NOMO-1 treated with dmso at 0.1 percent for 144 hours (cell line): Measurements from ENCODE around the gene ABCF1.
"Not testable (repeated sequence)": the region's sequence is repeated elsewhere in the genome, so short reads cannot be mapped to it uniquely, and the experiment has no call there.

Source experiments
- DNase-seq: peaks from one replicate; lab custom pipeline; 2025; ENCODE audit not compliant: unreplicated experiment; lab: John Stamatoyannopoulos, UW

The ABCF1 gene

GRCh38 chr6:30556906-30557682, 14.1 kb upstream of the ABCF1 start, which contains the start of gene PRR3:
Gene PRR3, plus strand, starts transcription at chr6:30557295. Its CDS starts 50 bp downstream, at chr6:30557345.
- peak; percentile 92 for DNase-seq

- DNase-seq = peak; percentile 47
These were observed 13.6 kb upstream of the ABCF1 start for GRCh38 chr6:30557683-30557981.

- no peak for DNase-seq
These were observed 10.3 kb upstream of the ABCF1 start for GRCh38 chr6:30560930-30561329.

- no peak for DNase-seq
These were observed 8.5 kb upstream of the ABCF1 start for GRCh38 chr6:30562470-30563425.

DNA sequence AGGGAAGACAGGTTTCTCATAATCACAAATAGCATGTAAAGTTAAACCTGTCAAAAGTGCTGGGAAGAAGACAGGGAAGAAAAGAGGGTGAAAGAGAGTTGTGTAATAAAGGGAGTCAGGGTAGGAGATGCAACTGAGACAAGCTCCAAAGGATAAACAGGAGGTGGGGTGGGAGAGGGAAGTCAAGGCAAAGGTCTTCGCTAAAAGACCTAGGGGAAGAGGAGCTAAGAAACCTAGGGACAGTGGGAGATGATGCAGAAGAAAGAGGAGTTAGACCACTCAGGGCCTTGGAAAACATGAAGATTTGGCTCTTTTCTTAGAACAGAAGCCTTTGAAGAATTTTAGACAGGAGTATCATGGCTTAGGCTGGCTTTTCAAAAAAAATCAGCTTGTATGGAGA, 7.1 kb upstream of the ABCF1 start:
- no peak for DNase-seq

DNA sequence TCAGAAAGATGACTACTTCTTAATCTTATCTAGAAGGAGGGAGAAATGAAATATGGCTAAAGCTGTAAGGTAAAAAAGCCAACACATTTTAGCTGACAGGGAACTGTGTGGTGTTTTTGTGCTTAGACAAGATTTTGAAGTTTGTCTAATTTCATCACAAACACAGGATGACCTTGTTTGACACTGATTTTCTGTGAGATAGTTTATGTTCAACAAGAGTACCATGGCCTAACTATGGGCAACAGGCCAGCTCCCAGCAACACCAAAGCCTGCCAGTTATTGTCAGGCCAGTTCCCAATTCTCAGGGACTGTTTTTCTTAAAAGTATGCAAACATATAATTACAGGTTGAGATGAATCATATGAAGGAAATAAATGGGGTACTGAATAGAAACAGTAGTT, 5.5 kb upstream of the ABCF1 start:
- no peak for DNase-seq

GRCh38 chr6:30568245-30568644, 3.0 kb upstream of the ABCF1 start:
- DNase-seq = no peak

GRCh38 chr6:30570263-30570662, 979 bp upstream of the ABCF1 start:
- no peak for DNase-seq

GRCh38 chr6:30570740-30571074, 535 bp upstream of the ABCF1 start:
- DNase-seq = peak; percentile 2

DNA sequence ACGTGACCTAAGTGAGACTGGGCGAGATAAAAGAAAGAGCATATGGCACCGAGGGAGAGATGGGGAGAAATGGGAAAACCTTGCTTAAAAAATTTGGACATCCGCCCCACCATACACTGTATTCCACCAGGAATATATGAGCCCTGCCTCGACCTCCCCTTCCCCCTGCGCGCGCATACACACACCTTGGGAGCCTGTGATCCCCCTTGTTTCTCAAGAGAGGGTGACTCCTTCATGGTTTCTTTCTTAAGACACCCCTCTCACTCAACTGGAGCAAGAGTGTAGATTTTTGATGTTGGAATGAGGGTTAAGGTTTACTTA, 480 bp downstream of the ABCF1 start:
- no peak for DNase-seq

- DNase-seq = no peak
These were observed 906 bp downstream of the ABCF1 start for GRCh38 chr6:30572148-30572547.

DNA sequence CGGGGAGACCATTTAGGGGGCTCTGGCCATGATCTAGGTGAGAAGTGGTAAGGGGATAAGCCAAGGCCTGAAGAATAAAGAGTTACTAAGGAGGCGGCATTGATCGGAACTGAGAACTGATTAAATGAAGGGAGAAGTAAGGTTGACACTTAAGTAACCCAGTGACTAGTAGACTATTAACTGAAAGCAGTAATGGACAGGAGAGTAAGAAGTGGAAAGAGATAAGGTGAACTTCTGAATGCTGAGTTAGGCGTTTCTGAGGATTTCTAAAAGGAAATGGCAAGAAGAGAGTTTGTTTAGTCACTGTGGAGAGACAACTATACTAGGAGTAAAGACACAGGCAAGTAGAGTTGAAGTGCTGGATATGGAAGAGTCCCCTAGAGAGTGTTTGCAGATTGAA, 1.9 kb downstream of the ABCF1 start:
- no peak for DNase-seq

GRCh38 chr6:30578051-30578450, 6.8 kb downstream of the ABCF1 start:
- no peak for DNase-seq

DNA sequence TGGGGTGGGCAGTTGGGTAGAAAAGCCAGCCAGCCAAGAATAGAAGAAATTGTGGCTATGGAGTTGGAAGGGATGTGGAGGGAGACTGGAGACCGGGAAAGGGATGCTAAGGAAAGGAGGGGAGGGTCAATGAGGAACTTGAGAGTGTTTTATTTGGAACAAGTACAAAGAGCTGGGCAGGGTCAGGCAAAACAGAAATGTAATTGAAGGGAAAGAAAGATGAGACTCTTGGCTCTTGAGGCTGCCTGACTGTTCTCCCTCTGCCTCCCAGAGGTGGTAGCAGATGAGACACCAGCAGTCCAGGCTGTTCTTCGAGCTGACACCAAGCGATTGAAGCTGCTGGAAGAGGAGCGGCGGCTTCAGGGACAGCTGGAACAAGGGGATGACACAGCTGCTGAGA, 12.7 kb downstream of the ABCF1 start:
- DNase-seq = no peak

DNA sequence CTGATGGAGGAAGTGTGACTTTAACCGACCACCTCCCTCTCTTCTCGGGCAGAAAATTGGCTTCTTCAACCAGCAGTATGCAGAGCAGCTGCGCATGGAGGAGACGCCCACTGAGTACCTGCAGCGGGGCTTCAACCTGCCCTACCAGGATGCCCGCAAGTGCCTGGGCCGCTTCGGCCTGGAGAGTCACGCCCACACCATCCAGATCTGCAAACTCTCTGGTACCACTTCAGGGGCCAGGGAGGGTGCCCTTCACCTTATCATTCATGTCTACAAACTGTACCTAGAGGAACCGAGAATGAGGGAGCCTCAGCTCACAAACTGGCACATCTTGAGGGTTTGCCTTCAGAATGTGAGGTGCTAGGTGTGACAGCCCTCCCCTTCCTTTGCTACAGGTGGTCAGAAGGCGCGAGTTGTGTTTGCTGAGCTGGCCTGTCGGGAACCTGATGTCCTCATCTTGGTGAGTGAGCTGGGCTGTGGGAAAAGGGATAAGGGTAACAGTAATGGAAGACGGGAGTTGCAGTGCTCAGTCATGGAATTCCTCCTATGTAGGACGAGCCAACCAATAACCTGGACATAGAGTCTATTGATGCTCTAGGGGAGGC, 18.6 kb downstream of the ABCF1 start:
- no peak for DNase-seq

- no peak for DNase-seq
These were observed 19.3 kb downstream of the ABCF1 start for GRCh38 chr6:30590509-30590908.

GRCh38 chr6:30591008-30591407, 19.8 kb downstream of the ABCF1 start:
- no peak for DNase-seq

DNA sequence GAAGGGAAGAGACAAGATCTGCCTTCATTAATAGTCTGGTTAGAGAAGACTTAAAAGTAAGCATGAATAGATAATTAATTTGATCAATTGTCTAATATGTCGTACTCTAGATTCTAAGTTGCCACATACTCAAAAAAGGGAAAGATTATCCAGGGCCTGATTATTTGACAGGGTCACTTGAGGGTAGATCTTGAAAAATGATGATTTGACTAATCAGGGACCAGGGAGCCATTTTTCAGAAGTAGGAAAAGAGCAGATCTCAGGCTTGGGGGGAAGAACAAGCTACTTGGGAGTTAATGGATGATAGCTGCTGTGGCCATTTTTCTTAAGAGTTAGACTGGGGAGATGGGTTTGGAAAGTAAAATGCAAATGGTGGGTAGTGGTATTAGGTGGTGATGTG, 21.0 kb downstream of the ABCF1 start:
- no peak for DNase-seq

DNA sequence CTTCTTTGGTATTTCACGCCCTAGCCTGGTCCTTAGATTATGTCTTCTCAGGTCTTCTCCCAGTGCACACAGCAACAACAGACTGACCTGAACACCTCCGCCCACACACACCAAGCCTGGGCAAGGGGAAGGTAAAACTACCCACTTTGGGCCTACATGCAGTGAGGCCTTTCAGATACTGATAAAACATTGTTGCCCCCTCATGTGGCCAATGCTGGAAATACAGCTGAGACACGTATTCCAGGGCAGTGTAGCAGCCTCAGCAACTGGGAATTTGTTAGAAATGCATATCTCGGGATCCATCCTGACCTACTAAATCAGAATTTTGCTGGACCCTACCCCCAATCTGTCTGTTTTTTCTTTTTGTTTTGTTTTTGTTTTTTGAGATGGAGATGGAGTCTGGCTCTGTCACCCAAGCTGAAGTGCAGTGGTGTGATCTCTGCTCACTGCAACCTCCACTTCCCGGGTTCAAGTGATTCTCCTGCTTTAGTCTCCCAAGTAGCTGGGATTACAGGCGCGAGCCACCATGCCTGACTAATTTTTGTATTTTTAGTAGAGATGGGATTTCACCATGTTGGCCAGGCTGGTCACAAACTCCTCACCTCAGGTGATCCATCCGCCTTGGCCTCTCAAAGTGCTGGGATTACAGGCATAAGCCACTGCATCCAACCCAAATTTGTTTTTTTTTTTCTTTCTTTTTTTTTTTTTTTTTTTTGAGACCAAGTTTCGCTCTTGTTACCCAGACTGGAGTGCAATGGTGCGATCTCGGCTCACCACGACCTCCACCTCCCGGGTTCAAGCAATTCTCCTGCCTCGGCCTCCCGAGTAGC, 26.3 kb downstream of the ABCF1 start:
- DNase-seq = not testable (repeated sequence)

- DNase-seq = no peak
These were observed 27.8 kb downstream of the ABCF1 start for GRCh38 chr6:30598912-30599624.
